ENCODE measurements around the gene ECHDC3.

ECHDC3 gene, protein sequence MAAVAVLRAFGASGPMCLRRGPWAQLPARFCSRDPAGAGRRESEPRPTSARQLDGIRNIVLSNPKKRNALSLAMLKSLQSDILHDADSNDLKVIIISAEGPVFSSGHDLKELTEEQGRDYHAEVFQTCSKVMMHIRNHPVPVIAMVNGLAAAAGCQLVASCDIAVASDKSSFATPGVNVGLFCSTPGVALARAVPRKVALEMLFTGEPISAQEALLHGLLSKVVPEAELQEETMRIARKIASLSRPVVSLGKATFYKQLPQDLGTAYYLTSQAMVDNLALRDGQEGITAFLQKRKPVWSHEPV

DNA sequence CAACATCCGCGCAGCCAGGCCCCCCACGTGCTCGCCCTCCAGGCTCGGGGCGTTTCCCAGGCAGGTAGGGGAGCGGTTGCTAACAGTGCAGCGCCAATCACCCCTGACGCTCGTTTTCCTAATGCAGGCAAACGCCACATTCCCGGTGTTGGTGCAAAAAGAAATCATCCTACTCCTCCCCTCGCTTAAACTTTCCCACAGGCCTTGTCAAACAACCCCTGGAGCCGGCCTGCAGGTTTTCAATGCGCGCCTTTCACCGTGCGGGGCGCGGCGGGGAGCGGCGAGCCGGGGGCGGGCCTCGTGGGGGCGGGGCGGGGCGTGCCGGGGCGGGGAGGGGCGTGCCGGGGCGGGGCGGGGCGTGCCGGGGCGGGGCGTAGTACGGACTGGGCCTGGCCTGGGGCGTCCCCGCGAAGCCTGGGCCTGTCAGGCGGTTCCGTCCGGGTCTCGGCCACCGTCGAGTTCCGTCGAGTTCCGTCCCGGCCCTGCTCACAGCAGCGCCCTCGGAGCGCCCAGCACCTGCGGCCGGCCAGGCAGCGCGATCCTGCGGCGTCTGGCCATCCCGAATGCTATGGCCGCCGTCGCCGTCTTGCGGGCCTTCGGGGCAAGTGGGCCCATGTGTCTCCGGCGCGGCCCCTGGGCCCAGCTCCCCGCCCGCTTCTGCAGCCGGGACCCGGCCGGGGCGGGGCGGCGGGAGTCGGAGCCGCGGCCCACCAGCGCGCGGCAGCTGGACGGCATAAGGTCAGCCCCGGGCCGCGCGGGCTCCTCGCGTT lies at the start of gene ECHDC3:
Gene ECHDC3, plus strand, starts transcription at position 374 of the 770 bp plus-strand sequence. Its CDS starts 195 bp downstream, at position 569.
- TF ChIP-seq, protein P1, sequence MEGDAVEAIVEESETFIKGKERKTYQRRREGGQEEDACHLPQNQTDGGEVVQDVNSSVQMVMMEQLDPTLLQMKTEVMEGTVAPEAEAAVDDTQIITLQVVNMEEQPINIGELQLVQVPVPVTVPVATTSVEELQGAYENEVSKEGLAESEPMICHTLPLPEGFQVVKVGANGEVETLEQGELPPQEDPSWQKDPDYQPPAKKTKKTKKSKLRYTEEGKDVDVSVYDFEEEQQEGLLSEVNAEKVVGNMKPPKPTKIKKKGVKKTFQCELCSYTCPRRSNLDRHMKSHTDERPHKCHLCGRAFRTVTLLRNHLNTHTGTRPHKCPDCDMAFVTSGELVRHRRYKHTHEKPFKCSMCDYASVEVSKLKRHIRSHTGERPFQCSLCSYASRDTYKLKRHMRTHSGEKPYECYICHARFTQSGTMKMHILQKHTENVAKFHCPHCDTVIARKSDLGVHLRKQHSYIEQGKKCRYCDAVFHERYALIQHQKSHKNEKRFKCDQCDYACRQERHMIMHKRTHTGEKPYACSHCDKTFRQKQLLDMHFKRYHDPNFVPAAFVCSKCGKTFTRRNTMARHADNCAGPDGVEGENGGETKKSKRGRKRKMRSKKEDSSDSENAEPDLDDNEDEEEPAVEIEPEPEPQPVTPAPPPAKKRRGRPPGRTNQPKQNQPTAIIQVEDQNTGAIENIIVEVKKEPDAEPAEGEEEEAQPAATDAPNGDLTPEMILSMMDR (IDR thresholded peaks at IDR 0.05; ENCODE audit: borderline replicate concordance, insufficient read depth, low read depth, low read length), result no peak
- peak within 1 kb of the TSS; percentile 53 for H3K4me3 ChIP-seq (ENCODE audit: low read depth, low read length)

- no peak overlapping the region for H3K4me3 ChIP-seq (ENCODE audit: low read depth, low read length)
- TF ChIP-seq, protein P1 (IDR thresholded peaks at IDR 0.05; ENCODE audit: borderline replicate concordance, insufficient read depth, low read depth, low read length), result no peak
These were observed 48.8 kb upstream of the ECHDC3 start for GRCh38 chr10:11693376-11693775.

- H3K4me3 ChIP-seq (ENCODE audit: low read depth, low read length), result no peak overlapping the region
- TF ChIP-seq, protein P1 (IDR thresholded peaks at IDR 0.05; ENCODE audit: borderline replicate concordance, insufficient read depth, low read depth, low read length), result no peak
These were observed 46.4 kb upstream of the ECHDC3 start for GRCh38 chr10:11695779-11696178.

- TF ChIP-seq, protein P1 (IDR thresholded peaks at IDR 0.05; ENCODE audit: borderline replicate concordance, insufficient read depth, low read depth, low read length), result peak; percentile 41; the same call in 1 of the 2 replicates
- H3K4me3 ChIP-seq (ENCODE audit: low read depth, low read length), result no peak overlapping the region
These were observed 44.3 kb upstream of the ECHDC3 start for GRCh38 chr10:11697718-11698527.

DNA sequence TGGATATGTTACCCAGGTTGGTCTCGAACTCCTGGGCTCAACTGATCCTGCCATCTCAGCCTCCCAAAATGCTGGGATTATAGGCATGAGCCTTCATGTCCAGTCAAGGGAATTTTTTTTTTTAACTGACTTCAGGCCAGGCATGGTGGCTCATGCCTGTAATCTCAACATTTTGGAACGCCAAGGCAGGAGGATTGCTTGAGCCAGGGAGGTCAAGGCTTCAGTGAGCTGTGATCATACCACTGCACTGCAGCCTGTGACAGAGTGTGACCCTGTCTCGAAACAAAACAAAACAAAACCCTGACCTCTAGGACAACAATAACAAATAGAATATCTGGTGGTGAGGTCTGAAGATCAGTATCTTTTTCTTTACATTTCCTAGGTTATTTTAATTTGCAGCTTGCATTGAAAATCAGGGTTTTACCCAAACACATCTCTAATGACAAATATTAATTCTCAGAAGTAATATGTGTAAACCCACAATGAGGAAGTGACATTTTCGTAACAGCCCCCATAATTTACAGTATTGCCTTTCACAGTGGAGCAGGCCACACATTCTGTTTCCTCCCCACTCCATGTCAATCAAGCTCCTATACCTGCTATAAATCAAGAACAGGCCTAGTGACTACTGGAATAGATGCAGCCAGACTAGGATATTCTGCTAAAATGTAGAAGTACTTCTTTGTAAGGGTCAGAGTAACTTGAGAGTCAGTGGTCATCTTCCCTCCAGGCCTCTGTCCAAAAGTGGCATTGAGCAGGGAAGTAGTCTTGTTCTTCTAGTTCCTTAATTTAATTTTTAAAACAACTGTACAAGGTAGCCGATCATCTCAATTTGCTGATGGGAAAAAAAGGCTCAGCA lies 43.3 kb upstream of the ECHDC3 start:
- H3K4me3 ChIP-seq (ENCODE audit: low read depth, low read length), result no peak overlapping the region
- TF ChIP-seq, protein P1 (IDR thresholded peaks at IDR 0.05; ENCODE audit: borderline replicate concordance, insufficient read depth, low read depth, low read length), result no peak

DNA sequence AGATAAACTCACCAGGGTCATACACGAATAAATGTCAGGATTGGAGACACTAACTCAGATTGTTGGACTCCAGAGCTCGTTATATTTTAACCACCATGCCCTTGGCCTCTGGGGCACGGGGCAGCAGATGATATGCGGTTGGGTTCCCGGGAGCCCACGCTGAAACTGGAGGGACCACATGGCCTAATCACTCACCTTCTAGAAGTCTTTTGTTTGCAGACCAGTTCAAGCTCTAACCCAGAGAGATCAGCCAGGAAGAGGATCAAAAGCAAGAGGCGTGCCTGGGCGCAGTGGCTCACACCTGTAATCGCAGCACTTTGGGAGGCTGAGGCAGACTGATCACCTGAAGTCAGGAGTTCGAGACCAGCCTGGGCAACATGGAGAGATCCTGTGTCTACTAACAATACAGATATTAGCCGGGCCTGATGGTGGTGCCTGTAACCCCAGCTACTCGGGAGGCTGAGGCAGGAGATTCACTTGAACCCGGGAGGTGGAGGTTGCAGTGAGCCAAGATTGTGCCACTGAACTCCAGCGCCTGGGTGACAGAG lies 42.6 kb upstream of the ECHDC3 start:
- TF ChIP-seq, protein P1 (IDR thresholded peaks at IDR 0.05; ENCODE audit: borderline replicate concordance, insufficient read depth, low read depth, low read length), result no peak
- H3K4me3 ChIP-seq (ENCODE audit: low read depth, low read length), result no peak overlapping the region

Data from GM12875 (cell line).